PC-3 (cell line): ENCODE results near the gene SCN1B. TPM values are rescaled to one million over a fixed set of nuclear protein-coding genes. Genes with fewer than 3 reads are reported as not detected.

Source experiments
- ATAC-seq: fragments of 200-7000 bp; cut with Tn5 transposase; 2 replicates; pipeline ENCODE4 v1.9.1; 2020; ENCODE audit warnings: mild to moderate bottlenecking, moderate library complexity
- BruUV-seq: library from RNA; stranded (reverse); fragments of 400-500 nt; replicated peaks from 2 replicates; lab custom pipeline; 2021; lab: Mats Ljungman, UMichigan
- CTCF ChIA-PET: fragments of 300-600 bp; sonication (Branson Sonifier 250); formaldehyde crosslinking; loops from one replicate; lab custom pipeline; 2022; ENCODE audit warnings: antibody characterized with exemption; lab: Charles Lee
- POLR2A ChIA-PET: fragments of 300-600 bp; sonication (Branson Sonifier 250); formaldehyde crosslinking; loops from one replicate; lab custom pipeline; 2022; ENCODE audit warnings: antibody characterized with exemption; ENCODE audit not compliant: unreplicated experiment; lab: Charles Lee
- DNase-seq: peaks from one replicate; pipeline ENCODE4 v3.0.0-alpha.2; 2015
- H2AFZ ChIP-seq: fragments of 300-600 bp; sonication (generic); 2 replicates; pipeline ENCODE4 v1.6.0; 2016; ENCODE audit warnings: antibody characterized with exemption, low read length
- H3F3A ChIP-seq: fragments of 300-600 bp; sonication (generic); one replicate; pipeline ENCODE4 v1.6.0; 2017; ENCODE audit warnings: antibody characterized with exemption, low read length, control low read depth, mild to moderate bottlenecking; ENCODE audit not compliant: unreplicated experiment
- H3K27ac ChIP-seq: fragments of 300-600 bp; sonication (generic); 2 replicates; pipeline ENCODE4 v1.5.1; 2016; ENCODE audit warnings: mild to moderate bottlenecking, low read length
- H3K27me3 ChIP-seq: fragments of 300-600 bp; sonication (generic); 2 replicates; pipeline ENCODE4 v1.6.1; 2016; ENCODE audit warnings: low read length, mixed read lengths
- H3K36me3 ChIP-seq: fragments of 300-600 bp; sonication (generic); 2 replicates; pipeline ENCODE4 v1.6.1; 2016; ENCODE audit warnings: low read depth, mixed run types, low read length, mixed read lengths
- H3K4me1 ChIP-seq: fragments of 300-600 bp; sonication (generic); 2 replicates; pipeline ENCODE4 v1.5.1; 2016; ENCODE audit warnings: low read length; ENCODE audit not compliant: insufficient read depth
- H3K4me2 ChIP-seq: fragments of 300-600 bp; sonication (generic); 2 replicates; pipeline ENCODE4 v1.6.0; 2016; ENCODE audit warnings: low read length
- H3K4me3 ChIP-seq: fragments of 300-600 bp; sonication (generic); 2 replicates; pipeline ENCODE4 v1.5.1; 2016; ENCODE audit warnings: mild to moderate bottlenecking, low read length, mixed read lengths
- H3K79me2 ChIP-seq: fragments of 300-600 bp; sonication (generic); 2 replicates; pipeline ENCODE4 v1.6.1; 2017; ENCODE audit warnings: low read length, mixed read lengths
- H3K9ac ChIP-seq: fragments of 300-600 bp; sonication (generic); 2 replicates; pipeline ENCODE4 v1.6.0; 2016; ENCODE audit warnings: mild to moderate bottlenecking, low read length
- H3K9me2 ChIP-seq: fragments of 300-600 bp; sonication (generic); replicated peaks from 2 replicates; pipeline ENCODE4 v1.6.1; 2016; ENCODE audit warnings: mixed run types, low read length, mixed read lengths
- H3K9me3 ChIP-seq: fragments of 300-600 bp; sonication (generic); 2 replicates; pipeline ENCODE4 v1.6.1; 2016; ENCODE audit warnings: low read length, mixed read lengths
- H4K20me1 ChIP-seq: fragments of 300-600 bp; sonication (generic); 2 replicates; pipeline ENCODE4 v1.6.1; 2016; ENCODE audit warnings: low read length, mixed read lengths
- EZH2 ChIP-seq: fragments of 300-600 bp; sonication (generic); IDR thresholded peaks from one replicate; pipeline ENCODE4 v1.6.1; 2017; ENCODE audit warnings: antibody characterized with exemption, mild to moderate bottlenecking, low read length; ENCODE audit not compliant: unreplicated experiment
- EZH2phosphoT487 ChIP-seq: fragments of 300-600 bp; sonication (generic); IDR thresholded peaks from 2 replicates; pipeline ENCODE4 v1.6.1; 2018; ENCODE audit warnings: mild to moderate bottlenecking, antibody characterized with exemption, low read length, borderline replicate concordance
- intact Hi-C: fragments of 100-400 bp; cut with micrococcal nuclease; formaldehyde crosslinking; loops from 2 replicates; pipeline ENCODE4 v1.9.0; 2023
- total RNA-seq: library from RNA; depleted of rRNA; stranded (reverse); fragments of >200 nt; gene quantifications from 2 replicates; pipeline ENCODE4 v1.2.3, GENCODE V29; 2014
- TF ChIP-seq, protein P1 (sequence below): fragments of 300-600 bp; sonication (generic); conservative IDR thresholded peaks from 2 replicates; pipeline ENCODE4 v1.5.1; 2017; ENCODE audit warnings: antibody characterized with exemption, low read depth, mild to moderate bottlenecking, low read length

Gene SCN1B
- total RNA-seq, 1 experiment from 2014 or later: 1.7 TPM

DNA sequence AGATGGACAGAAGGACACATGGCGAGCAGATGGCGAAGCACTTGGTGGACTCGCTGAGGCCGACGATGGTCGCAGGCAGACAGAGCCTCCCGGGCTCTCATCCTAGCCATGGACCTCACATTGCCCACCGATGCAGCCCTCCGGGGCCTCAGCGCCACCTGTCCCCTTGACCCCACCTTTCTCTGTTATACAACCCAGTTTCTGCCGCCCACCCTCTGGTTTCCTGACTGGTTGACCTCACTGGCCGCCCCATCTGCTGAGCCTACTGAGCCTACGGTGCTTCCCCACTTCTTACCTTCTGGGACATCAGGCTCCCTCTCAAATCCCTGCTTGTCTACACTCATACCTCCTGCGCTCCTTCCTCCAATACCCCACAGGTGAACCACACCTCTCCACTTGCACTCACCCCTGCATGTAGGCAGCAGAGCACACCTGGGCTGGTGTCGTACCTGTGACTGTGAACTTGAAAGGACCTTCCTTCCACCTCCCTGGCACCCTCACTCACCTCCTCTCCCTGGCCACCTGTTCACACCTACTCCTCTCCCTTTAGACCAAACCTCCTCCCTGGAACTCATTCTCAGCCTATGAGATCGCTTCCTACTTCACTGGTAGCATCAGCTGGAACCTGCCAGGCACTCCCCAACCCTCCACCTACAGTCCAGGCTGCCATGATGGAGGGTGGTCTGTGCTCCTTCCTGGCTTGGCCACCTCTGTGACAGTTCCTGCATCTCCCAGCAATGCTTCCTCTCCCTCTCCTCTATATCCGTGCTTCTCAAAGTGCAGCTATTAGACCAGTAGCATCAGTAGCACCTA lies 47.3 kb downstream of the SCN1B start:
- H3K27ac ChIP-seq: no peak overlapping the region
- H3K4me3 ChIP-seq: no peak overlapping the region
- no peaks in the 10 kb centered on the region for H3K9me2 ChIP-seq
- no peak for TF ChIP-seq EZH2
- TF ChIP-seq, protein P1, sequence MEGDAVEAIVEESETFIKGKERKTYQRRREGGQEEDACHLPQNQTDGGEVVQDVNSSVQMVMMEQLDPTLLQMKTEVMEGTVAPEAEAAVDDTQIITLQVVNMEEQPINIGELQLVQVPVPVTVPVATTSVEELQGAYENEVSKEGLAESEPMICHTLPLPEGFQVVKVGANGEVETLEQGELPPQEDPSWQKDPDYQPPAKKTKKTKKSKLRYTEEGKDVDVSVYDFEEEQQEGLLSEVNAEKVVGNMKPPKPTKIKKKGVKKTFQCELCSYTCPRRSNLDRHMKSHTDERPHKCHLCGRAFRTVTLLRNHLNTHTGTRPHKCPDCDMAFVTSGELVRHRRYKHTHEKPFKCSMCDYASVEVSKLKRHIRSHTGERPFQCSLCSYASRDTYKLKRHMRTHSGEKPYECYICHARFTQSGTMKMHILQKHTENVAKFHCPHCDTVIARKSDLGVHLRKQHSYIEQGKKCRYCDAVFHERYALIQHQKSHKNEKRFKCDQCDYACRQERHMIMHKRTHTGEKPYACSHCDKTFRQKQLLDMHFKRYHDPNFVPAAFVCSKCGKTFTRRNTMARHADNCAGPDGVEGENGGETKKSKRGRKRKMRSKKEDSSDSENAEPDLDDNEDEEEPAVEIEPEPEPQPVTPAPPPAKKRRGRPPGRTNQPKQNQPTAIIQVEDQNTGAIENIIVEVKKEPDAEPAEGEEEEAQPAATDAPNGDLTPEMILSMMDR: no peak
- TF ChIP-seq EZH2phosphoT487: no peak
- no peaks in the 10 kb centered on the region for H3K9me3 ChIP-seq
- H3K79me2 ChIP-seq: no peaks in the 10 kb centered on the region
- intact Hi-C loops: no loop called here
- H3K4me2 ChIP-seq: no peak overlapping the region
- no peaks in the 10 kb centered on the region for H3F3A ChIP-seq
- H3K9ac ChIP-seq: no peak overlapping the region
- POLR2A ChIA-PET: no interaction called here
- ATAC-seq (no peak), DNase-seq (no peak)
- CTCF ChIA-PET: no interaction called here
- no peaks in the 10 kb centered on the region for H3K4me1 ChIP-seq
- H3K27me3 ChIP-seq: no peaks in the 10 kb centered on the region
- no peaks in the 10 kb centered on the region for H4K20me1 ChIP-seq
- H3K36me3 ChIP-seq: no peaks in the 10 kb centered on the region
- no peak overlapping the region for H2AFZ ChIP-seq
- BruUV-seq: no TSS peak

DNA sequence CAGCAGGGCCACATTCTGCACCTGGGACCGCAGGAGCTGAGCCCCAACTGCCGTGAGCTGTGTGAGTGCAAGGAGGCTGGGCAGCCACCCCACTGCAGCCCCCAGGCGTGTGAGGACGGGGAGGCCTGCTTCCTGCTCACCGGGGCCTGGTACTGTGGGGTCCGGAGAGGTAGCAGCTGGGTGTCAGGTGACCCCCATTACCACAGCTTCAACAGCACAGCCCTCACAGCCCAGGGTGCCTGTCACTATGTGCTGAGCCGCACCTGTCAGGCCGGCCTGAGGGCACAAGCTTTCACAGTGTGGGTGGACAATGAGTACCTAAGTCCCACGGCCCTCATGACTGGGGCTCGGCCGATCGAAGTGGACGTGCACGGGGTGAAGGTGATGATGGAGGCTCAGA lies 49.6 kb downstream of the SCN1B start:
- ChIA-PET POLR2A (no interaction called here), CTCF (interaction anchor here (0.8 kb wide), 1 partner anchor 36 kb away, joined by 5 read pairs; no protein-coding TSS in a partner anchor)
- H2AFZ ChIP-seq: no peak overlapping the region
- H3K4me2 ChIP-seq: no peak overlapping the region
- no peak overlapping the region for H3K4me3 ChIP-seq
- intact Hi-C loops: no loop called here
- no peaks in the 10 kb centered on the region for H3K9me3 ChIP-seq
- DNase-seq: no peak
- H3K9ac ChIP-seq: no peak overlapping the region
- TF ChIP-seq, protein P1: no peak
- TF ChIP-seq EZH2phosphoT487: no peak
- TF ChIP-seq EZH2: no peak
- H3K27ac ChIP-seq: no peak overlapping the region
- H3K79me2 ChIP-seq: no peaks in the 10 kb centered on the region
- no peaks in the 10 kb centered on the region for H3K27me3 ChIP-seq
- no peaks in the 10 kb centered on the region for H3K4me1 ChIP-seq
- H4K20me1 ChIP-seq: no peaks in the 10 kb centered on the region
- no peaks in the 10 kb centered on the region for H3F3A ChIP-seq
- no TSS peak for BruUV-seq
- H3K9me2 ChIP-seq: no peaks in the 10 kb centered on the region
- H3K36me3 ChIP-seq: no peaks in the 10 kb centered on the region
- no peak for ATAC-seq

DNA sequence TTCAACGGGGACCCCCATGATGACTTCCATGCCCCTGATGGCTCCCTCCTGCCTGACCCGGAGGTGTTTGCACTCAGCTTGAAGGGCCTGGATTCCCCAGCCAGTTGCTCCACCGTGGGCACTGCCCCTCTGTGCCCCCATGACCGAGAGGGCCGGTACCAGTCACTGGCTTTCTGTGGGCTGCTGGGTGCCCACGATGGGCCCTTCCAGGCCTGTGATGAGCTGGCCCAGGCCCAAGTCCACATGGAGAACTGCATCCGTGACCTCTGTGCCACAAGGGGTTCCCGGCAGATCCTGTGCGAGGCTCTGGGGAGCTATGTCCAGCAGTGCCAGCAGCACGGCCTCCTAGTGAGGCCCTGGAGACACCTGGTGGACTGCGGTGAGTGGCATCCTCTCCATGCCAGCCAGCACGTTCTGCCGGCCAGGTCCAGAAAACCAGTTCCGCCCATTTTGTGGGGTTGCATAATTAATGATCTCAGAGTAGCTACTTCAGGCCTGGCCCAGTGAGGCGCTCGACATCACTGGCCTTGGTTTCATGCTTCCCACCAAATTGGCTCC lies 50.4 kb downstream of the SCN1B start:
- POLR2A ChIA-PET: no interaction called here
- no peaks in the 10 kb centered on the region for H4K20me1 ChIP-seq
- no peaks in the 10 kb centered on the region for H3K27me3 ChIP-seq
- H2AFZ ChIP-seq: no peak overlapping the region
- DNase-seq: no peak
- H3F3A ChIP-seq: no peaks in the 10 kb centered on the region
- ATAC-seq: peak; percentile 48; the same call in 1 of the 2 replicates
- H3K9me3 ChIP-seq: no peaks in the 10 kb centered on the region
- no peak overlapping the region for H3K4me2 ChIP-seq
- H3K27ac ChIP-seq: no peak overlapping the region
- no TSS peak for BruUV-seq
- CTCF ChIA-PET: interaction anchor here (0.6 to 1.0 kb wide), 4 partner anchors 14 to 37 kb away, joined by 3 to 5 read pairs (median 4); no protein-coding TSS in a partner anchor
- no peak overlapping the region for H3K4me3 ChIP-seq
- TF ChIP-seq, protein P1: no peak
- no peak for TF ChIP-seq EZH2phosphoT487
- TF ChIP-seq EZH2: no peak
- H3K9me2 ChIP-seq: no peaks in the 10 kb centered on the region
- no peaks in the 10 kb centered on the region for H3K79me2 ChIP-seq
- intact Hi-C loops: no loop called here
- H3K4me1 ChIP-seq: no peaks in the 10 kb centered on the region
- H3K36me3 ChIP-seq: no peaks in the 10 kb centered on the region
- no peak overlapping the region for H3K9ac ChIP-seq
